Tibial nerve (tissue), 3 donors: ENCODE data around the gene MED26.

Experiments used
- POLR2A ChIP-seq, 2 donors: fragments of 450-650 bp; IDR thresholded peaks; one replicate each; pipeline ENCODE4 v1.6.1; 2017; ENCODE audit warnings: antibody characterized with exemption in 2 of 2, mild to moderate bottlenecking in 2 of 2, moderate library complexity in 2 of 2
- TF ChIP-seq, protein P1 (sequence below), 5 experiments: fragments of 200-600 bp in 3 of 5; fragments of 450-650 bp in 2 of 5; sonication (generic) in 3 of 5; IDR thresholded peaks; one replicate each; pipeline ENCODE4 v1.5.1; 2016 to 2019; ENCODE audit warnings: antibody characterized with exemption in 5 of 5, mild to moderate bottlenecking in 3 of 5, moderate library complexity in 2 of 5

DNA sequence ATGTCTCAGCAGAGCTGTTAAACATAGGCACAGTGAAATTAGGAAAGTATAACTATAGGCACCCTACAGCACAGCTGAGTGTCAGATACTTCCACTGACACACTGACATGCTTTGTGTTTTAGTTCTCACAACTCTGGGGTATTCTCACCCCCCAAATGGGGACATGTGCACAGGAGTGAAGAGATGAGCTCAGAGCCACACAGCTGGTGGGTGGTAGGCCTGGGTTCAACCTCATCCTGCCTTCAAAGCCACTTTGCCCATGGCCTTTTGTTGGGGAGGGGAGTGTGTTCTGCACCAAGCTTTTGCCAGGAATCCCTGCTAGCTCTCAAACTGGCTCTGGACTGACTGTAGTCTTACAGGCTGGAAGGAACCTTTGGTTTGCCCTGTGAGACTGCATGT lies 54.1 kb downstream of the MED26 start:
- TF ChIP-seq, protein P1, sequence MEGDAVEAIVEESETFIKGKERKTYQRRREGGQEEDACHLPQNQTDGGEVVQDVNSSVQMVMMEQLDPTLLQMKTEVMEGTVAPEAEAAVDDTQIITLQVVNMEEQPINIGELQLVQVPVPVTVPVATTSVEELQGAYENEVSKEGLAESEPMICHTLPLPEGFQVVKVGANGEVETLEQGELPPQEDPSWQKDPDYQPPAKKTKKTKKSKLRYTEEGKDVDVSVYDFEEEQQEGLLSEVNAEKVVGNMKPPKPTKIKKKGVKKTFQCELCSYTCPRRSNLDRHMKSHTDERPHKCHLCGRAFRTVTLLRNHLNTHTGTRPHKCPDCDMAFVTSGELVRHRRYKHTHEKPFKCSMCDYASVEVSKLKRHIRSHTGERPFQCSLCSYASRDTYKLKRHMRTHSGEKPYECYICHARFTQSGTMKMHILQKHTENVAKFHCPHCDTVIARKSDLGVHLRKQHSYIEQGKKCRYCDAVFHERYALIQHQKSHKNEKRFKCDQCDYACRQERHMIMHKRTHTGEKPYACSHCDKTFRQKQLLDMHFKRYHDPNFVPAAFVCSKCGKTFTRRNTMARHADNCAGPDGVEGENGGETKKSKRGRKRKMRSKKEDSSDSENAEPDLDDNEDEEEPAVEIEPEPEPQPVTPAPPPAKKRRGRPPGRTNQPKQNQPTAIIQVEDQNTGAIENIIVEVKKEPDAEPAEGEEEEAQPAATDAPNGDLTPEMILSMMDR (IDR thresholded peaks at IDR 0.05) = no peak
- no peak for TF ChIP-seq POLR2A (IDR thresholded peaks at IDR 0.05)
